Lower lobe of right lung (tissue), 2 donors: ENCODE results near the gene ARID1B. TPM values are rescaled to one million over a fixed set of nuclear protein-coding genes. Genes with fewer than 3 reads are reported as not detected.
"Not testable (repeated sequence)": the region's sequence is repeated elsewhere in the genome, so short reads cannot be mapped to it uniquely, and the experiment has no call there.

Experiments
- ATAC-seq, 2 donors: fragments of 200-7000 bp; cut with Tn5 transposase; one replicate each; pipeline ENCODE4 v1.9.1; 2020 to 2022; ENCODE audit warnings: mild to moderate bottlenecking in 2 of 2, moderate library complexity in 2 of 2
- DNase-seq: peaks from one replicate; pipeline ENCODE4 v3.0.0-alpha.2; 2020
- H3K27ac ChIP-seq: fragments of 200-600 bp; one replicate; pipeline ENCODE4 v1.8.0; 2022
- H3K27me3 ChIP-seq: fragments of 200-600 bp; one replicate; pipeline ENCODE4 v1.8.0; 2022; ENCODE audit warnings: low read depth
- H3K36me3 ChIP-seq: fragments of 200-600 bp; one replicate; pipeline ENCODE4 v1.8.0; 2022; ENCODE audit warnings: mild to moderate bottlenecking
- H3K4me1 ChIP-seq: fragments of 200-600 bp; one replicate; pipeline ENCODE4 v1.8.0; 2022
- H3K4me3 ChIP-seq: fragments of 200-600 bp; one replicate; pipeline ENCODE4 v1.8.0; 2022; ENCODE audit warnings: mild to moderate bottlenecking
- H3K9me3 ChIP-seq: fragments of 200-600 bp; one replicate; pipeline ENCODE4 v1.8.0; 2022
- intact Hi-C: fragments of 100-400 bp; cut with DNase I; formaldehyde crosslinking; loops from one replicate; pipeline ENCODE4 v1.11.0; 2022
- total RNA-seq: library from RNA; stranded (reverse); fragmentation: NEBNext Ultra II Directional; extraction: Animal tissue kit (Norgen Biotek cat#: 25700); gene quantifications from one replicate; pipeline ENCODE4 v1.2.1, GENCODE V29; 2021
- TF ChIP-seq, protein P1 (sequence below): fragments of 200-600 bp; IDR thresholded peaks from one replicate; pipeline ENCODE4 v1.8.0; 2022; ENCODE audit warnings: antibody characterized with exemption, mild to moderate bottlenecking
- donor health status: DM: no; HTN: yes; CAD: no; lungs with severe emphysema.

Gene ARID1B
- total RNA-seq, 1 donor from 2014 or later = 95.5 TPM

DNA sequence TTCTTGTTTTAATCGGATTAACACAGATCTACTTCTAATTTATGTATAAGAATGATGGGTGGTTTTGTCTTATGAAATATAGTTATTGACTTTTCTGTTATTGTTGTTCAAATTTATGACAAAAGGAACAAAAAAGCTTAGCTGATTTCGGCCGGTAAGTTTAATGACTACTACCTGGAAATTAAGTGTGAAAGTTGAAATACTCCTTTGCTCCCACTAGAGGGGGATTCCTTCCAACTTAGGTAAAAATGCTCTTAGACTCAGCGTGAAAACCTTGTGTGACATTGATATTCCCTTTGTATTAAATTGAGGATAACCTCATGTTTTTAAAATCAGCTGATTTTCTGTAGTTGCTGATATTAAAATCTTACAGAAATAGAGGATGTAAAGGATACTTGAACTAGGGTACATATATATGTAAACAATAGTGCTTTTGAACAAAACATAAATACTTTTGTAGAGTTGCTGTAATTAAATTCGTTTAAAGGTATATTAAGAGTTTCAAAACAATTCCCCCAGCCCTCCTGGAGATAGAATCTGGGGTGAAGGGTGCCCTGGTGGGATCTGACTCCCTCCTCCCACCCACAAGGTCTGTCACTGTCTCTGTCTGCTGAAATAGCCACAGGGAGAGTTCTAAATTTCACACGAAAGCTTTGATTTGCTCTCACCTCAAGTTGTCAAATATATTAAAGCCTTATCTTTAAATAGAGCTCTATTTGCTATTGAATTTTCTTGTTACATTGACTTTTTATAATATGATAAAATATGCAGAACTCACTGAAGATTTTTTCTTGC, 257.5 kb downstream of the ARID1B start:
- ATAC-seq = peak; percentile 53 to 83
- no peak overlapping the region for H3K4me3 ChIP-seq
- H3K27ac ChIP-seq = no peak overlapping the region
- H3K4me1 ChIP-seq = peaks cover 50% of the 10 kb centered on the region
- DNase-seq = no peak
- intact Hi-C loops = no loop called here
- no peaks in the 10 kb centered on the region for H3K27me3 ChIP-seq
- no peaks in the 10 kb centered on the region for H3K9me3 ChIP-seq
- TF ChIP-seq, protein P1, sequence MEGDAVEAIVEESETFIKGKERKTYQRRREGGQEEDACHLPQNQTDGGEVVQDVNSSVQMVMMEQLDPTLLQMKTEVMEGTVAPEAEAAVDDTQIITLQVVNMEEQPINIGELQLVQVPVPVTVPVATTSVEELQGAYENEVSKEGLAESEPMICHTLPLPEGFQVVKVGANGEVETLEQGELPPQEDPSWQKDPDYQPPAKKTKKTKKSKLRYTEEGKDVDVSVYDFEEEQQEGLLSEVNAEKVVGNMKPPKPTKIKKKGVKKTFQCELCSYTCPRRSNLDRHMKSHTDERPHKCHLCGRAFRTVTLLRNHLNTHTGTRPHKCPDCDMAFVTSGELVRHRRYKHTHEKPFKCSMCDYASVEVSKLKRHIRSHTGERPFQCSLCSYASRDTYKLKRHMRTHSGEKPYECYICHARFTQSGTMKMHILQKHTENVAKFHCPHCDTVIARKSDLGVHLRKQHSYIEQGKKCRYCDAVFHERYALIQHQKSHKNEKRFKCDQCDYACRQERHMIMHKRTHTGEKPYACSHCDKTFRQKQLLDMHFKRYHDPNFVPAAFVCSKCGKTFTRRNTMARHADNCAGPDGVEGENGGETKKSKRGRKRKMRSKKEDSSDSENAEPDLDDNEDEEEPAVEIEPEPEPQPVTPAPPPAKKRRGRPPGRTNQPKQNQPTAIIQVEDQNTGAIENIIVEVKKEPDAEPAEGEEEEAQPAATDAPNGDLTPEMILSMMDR = peak; percentile 58
- H3K36me3 ChIP-seq = no peaks in the 10 kb centered on the region

DNA sequence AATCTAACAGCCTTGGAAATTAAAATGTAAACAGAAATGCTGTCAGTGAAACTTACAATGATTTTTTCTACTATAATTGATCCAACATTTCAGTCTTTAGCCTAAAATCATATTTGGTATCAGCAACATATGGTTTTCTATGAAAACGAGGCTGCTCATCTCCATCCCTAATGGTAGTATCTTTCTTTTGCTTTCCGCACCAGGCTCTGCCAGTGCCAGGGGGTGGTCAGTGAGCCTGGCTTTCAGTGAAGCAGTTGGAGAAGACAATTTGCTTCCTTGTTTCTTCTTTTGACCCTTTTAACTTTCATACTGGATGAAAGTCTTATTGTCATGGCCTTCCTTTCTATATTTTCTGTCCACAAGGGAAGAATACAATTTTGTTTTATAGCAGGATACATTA, 258.4 kb downstream of the ARID1B start:
- Histone ChIP-seq H3K9me3 (no peaks in the 10 kb centered on the region), H3K27ac (no peak overlapping the region), H3K27me3 (no peaks in the 10 kb centered on the region), H3K4me3 (no peak overlapping the region), H3K4me1 (peaks cover 50% of the 10 kb centered on the region), H3K36me3 (no peaks in the 10 kb centered on the region)
- intact Hi-C loops = no loop called here
- DNase-seq (no peak), ATAC-seq (no peak)
- TF ChIP-seq, protein P1 = no peak

DNA sequence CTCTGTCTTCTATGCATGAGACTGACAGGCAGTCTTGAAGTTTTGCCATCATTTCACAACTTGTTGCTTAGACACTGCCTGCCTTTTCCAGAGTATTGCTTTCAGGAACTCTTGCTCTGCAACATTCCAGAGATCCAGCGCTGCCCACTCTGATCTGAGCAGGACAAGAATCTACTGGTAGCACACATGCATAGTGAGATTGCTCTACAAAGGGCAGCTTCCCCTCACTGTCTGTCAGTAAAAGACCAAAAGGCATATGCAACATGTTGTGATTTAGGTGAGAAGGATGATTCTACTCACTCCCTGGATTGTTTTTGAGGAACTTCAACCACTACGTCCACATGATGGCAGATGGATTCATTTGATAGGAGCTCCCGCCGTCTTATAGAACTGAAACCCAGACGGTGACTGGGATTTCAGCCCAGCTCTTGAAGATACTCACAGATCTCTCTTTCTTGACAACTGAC, 259.1 kb downstream of the ARID1B start:
- TF ChIP-seq, protein P1 = no peak
- intact Hi-C loops = no loop called here
- Histone ChIP-seq H3K27ac (peak overlapping the region; percentile 25), H3K9me3 (no peaks in the 10 kb centered on the region), H3K4me3 (no peak overlapping the region), H3K27me3 (no peaks in the 10 kb centered on the region), H3K4me1 (peaks cover 50% of the 10 kb centered on the region), H3K36me3 (no peaks in the 10 kb centered on the region)
- ATAC-seq = peak; percentile 84 to 87
- DNase-seq = no peak

DNA sequence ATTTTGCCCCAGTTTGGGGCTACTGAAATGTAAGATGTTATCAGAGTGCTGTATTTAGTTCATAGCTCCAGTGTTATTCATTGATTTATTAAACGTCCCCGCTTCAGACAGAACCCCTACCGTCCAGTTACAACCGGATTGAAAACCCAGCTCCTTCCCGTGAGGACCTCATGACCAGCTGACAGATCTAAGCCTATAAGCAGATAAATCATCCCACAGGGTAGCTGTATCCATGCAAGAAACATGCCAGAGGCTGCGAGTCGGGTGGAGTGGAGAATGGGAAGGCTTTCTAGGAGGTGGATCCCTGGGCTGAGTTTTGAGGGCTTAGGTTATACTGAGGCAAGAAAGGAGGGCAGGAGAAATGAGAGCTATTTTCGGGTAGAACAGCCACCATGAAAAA, 260.0 kb downstream of the ARID1B start:
- intact Hi-C loops = no loop called here
- TF ChIP-seq, protein P1 = no peak
- no peak overlapping the region for H3K27ac ChIP-seq
- H3K9me3 ChIP-seq = no peaks in the 10 kb centered on the region
- peaks cover 50% of the 10 kb centered on the region for H3K4me1 ChIP-seq
- no peak for DNase-seq
- ATAC-seq = no peak
- H3K27me3 ChIP-seq = no peaks in the 10 kb centered on the region
- H3K36me3 ChIP-seq = no peaks in the 10 kb centered on the region
- no peak overlapping the region for H3K4me3 ChIP-seq

DNA sequence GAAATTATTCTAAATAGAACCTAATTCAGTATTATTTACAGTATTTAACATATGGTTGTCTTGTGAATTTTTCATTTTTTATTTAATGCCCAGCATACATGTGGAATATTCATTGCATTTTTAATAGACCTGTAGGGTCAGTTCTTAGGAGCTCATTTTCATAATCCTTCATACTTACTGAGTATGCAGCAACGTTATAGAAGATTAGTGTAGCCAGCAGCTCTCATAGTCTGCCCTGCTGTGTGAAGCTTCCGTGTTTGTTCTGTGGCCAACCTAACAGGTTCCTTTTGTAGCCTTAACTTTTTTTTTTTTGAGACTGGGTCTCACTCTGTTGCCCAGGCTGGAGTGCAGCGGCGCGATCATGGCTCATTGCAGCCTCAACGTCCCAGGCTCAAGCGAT, 261.4 kb downstream of the ARID1B start:
- DNase-seq (no peak), ATAC-seq (no peak)
- intact Hi-C loops = no loop called here
- no peaks in the 10 kb centered on the region for H3K36me3 ChIP-seq
- H3K27me3 ChIP-seq = no peaks in the 10 kb centered on the region
- no peak overlapping the region for H3K27ac ChIP-seq
- H3K4me1 ChIP-seq = peaks cover 35% of the 10 kb centered on the region
- H3K9me3 ChIP-seq = no peaks in the 10 kb centered on the region
- TF ChIP-seq, protein P1 = no peak
- no peak overlapping the region for H3K4me3 ChIP-seq

DNA sequence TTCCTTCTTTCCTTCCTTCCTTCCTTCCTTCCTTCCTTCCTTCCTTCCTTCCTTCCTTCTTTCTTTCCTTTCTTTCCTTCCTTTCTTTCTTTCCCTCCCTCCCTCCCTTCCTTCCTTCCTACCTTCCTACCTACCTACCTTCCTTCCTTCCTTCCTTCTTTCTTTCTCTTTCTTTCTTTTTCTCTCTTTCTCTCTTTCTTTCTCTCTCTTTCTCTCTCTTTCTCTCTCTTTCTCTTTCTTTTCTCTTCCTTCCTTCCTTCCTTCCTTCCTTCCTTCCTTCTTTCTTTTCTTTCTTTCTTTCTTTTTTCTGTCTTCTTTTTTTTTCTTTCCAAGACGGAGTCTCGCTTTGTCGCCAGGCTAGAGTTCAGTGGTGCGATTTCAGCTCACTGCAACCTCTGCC, 262.5 kb downstream of the ARID1B start:
- intact Hi-C loops, H3K27me3 ChIP-seq, H3K9me3 ChIP-seq, DNase-seq, H3K27ac ChIP-seq, H3K4me3 ChIP-seq, ATAC-seq, H3K36me3 ChIP-seq: not testable (repeated sequence)
- peaks cover 25% of the 10 kb centered on the region for H3K4me1 ChIP-seq
